ENCODE data around the gene MTCL3.

Gene MTCL3

GRCh38 chr6:127475135-127475822 lies 43.9 kb downstream of the MTCL3 start:
- in situ Hi-C loops (cut with MboI; ENCODE audit: low sequenced_read_pairs), result no loop called here

- in situ Hi-C loops (cut with MboI; ENCODE audit: low sequenced_read_pairs), result no loop called here
Measured at GRCh38 chr6:127471379-127472255, 47.5 kb downstream of the MTCL3 start.

- in situ Hi-C loops (cut with MboI; ENCODE audit: low sequenced_read_pairs), result no loop called here
Measured at GRCh38 chr6:127468936-127469335, 50.2 kb downstream of the MTCL3 start.

DNA sequence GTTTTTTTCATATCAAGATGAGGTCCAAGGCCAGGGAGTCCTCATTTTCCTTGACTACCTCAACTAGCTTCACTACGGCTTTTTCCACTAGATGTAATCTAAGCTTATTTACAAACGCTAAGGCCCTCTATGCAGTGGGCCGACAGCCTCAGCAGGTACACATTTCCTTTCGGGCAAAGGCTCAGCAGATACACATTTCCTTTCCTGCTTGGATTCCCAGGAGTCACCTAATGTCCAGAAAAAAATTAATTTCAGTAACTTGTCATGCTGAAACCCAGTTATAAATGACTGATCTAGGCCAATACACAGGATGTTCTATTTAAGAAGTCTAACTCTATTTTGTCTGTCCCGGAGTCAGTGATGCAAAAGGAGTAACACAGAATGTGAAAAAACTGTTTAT lies 52.7 kb downstream of the MTCL3 start:
- in situ Hi-C loops (cut with MboI; ENCODE audit: low sequenced_read_pairs), result no loop called here

GRCh38 chr6:127464881-127465459 lies 54.2 kb downstream of the MTCL3 start:
- in situ Hi-C loops (cut with MboI; ENCODE audit: low sequenced_read_pairs), result no loop called here

- in situ Hi-C loops (cut with MboI; ENCODE audit: low sequenced_read_pairs), result no loop called here
Measured at GRCh38 chr6:127464161-127464880, 54.8 kb downstream of the MTCL3 start.

GRCh38 chr6:127463056-127463455 lies 56.1 kb downstream of the MTCL3 start:
- in situ Hi-C loops (cut with MboI; ENCODE audit: low sequenced_read_pairs), result no loop called here

GRCh38 chr6:127462376-127462775 lies 56.8 kb downstream of the MTCL3 start:
- in situ Hi-C loops (cut with MboI; ENCODE audit: low sequenced_read_pairs), result no loop called here

- in situ Hi-C loops (cut with MboI; ENCODE audit: low sequenced_read_pairs), result no loop called here
Measured at GRCh38 chr6:127460465-127460864, 58.7 kb downstream of the MTCL3 start.

DNA sequence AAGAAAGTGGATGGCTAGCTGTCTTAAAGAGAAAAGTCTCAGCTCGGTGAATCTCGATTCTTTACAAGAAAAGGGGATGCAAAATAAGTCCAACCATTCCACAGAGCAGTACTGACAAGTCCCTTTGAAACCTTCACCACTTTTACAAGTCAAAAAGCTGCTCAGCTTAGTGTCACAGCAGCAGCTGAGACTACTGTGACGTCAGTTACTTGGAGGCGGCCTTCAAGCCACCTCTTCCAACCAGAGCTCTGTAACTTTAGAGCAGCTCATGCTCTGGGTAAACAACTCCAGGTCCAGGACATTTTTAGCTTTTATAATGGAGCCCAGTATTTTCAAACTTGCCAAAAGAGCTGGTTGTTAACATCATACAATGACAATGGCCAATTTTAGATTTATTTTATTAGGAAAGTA lies 59.9 kb downstream of the MTCL3 start, which contains the start of gene KIAA0408:
TSS of gene KIAA0408 (minus strand) at position 159 of the 411 bp plus-strand sequence. CDS start 5,408 bp downstream, outside the sequence.
- in situ Hi-C loops (cut with MboI; ENCODE audit: low sequenced_read_pairs), result no loop called here

DNA sequence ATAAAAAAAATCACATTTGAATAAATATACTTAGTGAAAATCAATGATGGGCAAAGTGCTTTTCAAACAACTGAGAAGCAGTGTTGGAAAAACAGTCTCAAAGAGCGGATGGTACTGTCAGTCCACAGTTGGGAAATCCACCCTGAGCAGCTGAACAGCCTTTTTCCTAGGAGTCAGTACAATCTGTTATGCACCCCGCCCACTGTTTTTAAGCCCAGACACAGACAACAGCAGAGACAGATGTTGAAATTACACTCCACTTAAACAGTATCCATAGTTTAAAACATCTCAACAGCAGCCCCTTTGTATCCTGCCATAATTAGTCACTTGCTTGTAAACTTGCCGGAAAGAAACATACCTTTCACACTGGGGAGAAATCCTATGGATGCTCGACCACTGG lies 60.3 kb downstream of the MTCL3 start:
- in situ Hi-C loops (cut with MboI; ENCODE audit: low sequenced_read_pairs), result no loop called here

- in situ Hi-C loops (cut with MboI; ENCODE audit: low sequenced_read_pairs), result no loop called here
Measured at GRCh38 chr6:127458222-127458621, 60.9 kb downstream of the MTCL3 start.

DNA sequence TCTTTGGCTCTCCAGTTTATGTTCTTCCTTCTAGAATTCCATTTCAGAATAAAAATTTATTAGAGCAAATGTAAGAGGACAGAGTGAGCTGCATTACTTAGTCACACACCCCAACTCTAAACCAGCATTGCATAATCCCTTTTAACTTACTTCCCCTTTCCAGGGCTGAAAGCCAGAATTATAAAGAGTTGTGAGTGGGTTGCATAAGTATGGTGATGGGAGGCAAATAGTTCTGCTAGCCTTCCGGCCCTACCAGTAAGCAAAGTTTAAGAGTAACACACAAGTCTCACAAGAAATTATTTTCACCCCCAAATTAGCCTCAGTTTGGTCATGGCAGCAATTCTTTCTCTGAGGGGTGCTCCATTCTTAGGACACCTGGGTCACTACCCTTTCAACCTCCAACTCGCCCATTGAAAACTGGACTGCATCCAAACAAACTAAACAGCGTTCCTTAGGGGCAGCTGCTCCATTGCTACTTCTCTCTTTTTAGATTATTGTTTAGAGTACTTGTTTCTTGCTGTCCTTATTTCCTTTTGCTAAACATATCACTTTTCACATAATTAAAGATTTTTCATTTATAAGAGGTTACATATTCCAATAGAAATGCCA lies 61.6 kb downstream of the MTCL3 start:
- in situ Hi-C loops (cut with MboI; ENCODE audit: low sequenced_read_pairs), result no loop called here

- in situ Hi-C loops (cut with MboI; ENCODE audit: low sequenced_read_pairs), result no loop called here
Measured at GRCh38 chr6:127456465-127456864, 62.7 kb downstream of the MTCL3 start.

- in situ Hi-C loops (cut with MboI; ENCODE audit: low sequenced_read_pairs), result no loop called here
Measured at GRCh38 chr6:127453845-127454619, 65.1 kb downstream of the MTCL3 start.

- in situ Hi-C loops (cut with MboI; ENCODE audit: low sequenced_read_pairs), result no loop called here
Measured at GRCh38 chr6:127452803-127453202, 66.3 kb downstream of the MTCL3 start.

GRCh38 chr6:127451388-127451787 lies 67.7 kb downstream of the MTCL3 start:
- in situ Hi-C loops (cut with MboI; ENCODE audit: low sequenced_read_pairs), result no loop called here

- in situ Hi-C loops (cut with MboI; ENCODE audit: low sequenced_read_pairs), result no loop called here
Measured at GRCh38 chr6:127447780-127448179, 71.4 kb downstream of the MTCL3 start.

DNA sequence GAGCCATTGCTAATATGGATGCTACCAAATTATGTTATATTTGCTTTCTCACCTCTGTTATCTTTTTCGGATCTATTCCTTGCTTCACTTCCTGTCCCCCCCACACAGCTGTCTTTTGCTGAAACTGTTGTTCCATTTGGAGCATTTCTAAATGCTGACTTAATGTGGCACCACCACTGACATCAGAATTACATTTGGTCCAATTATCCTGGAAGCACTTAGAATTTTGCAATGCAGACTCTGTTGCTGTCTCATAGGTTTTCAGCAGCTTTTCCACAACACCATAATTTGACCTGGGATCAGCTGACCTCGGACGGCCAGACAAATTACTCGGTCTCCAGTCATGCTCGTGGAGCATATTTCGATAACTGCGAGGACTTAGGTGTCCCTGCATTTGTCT lies 72.8 kb downstream of the MTCL3 start:
- in situ Hi-C loops (cut with MboI; ENCODE audit: low sequenced_read_pairs), result no loop called here

DNA sequence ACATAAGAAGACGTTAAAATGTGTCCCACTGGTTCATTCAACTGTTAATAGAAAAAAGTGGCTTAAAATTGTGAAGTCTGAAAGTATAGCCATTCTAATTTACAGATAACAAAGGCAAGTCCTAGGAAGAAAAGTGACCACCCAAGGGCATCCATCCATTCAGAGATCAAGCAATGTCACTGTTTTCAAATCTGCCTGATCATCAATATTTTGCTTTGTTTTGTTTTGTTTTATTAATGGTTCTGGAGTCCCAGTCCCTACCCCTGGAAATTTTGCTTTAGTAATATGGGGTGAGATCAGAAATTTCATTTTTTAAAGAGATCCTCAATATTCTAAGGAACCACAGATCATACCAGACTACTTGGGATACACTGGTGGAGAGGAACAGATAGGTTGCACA lies 77.3 kb downstream of the MTCL3 start:
- in situ Hi-C loops (cut with MboI; ENCODE audit: low sequenced_read_pairs), result no loop called here
